Measurements from ENCODE around the gene PIGZ.
A peak's percentile ranks its signal among the peaks of the same experiment; 100 is the strongest.

The PIGZ gene

GRCh38 chr3:196968233-196969133 is at the start of gene PIGZ:
TSS of gene PIGZ (minus strand) at chr3:196968833. CDS start at chr3:196952031, 16,802 bp downstream.
- TF ChIP-seq CTCF (conservative IDR thresholded peaks at IDR 0.05; ENCODE audit: low read depth, low read length): no peak
- no peak for DNase-seq (ENCODE audit: low read depth)
- H3K4me3 ChIP-seq (ENCODE audit: low read depth, low read length): peak within 1 kb of the TSS; percentile 64

GRCh38 chr3:197017003-197017402 is 48.4 kb upstream of the PIGZ start:
- H3K4me3 ChIP-seq (ENCODE audit: low read depth, low read length): no peak overlapping the region
- no peak for DNase-seq (ENCODE audit: low read depth)
- TF ChIP-seq CTCF (conservative IDR thresholded peaks at IDR 0.05; ENCODE audit: low read depth, low read length): no peak

- no peak for DNase-seq (ENCODE audit: low read depth)
- no peak for TF ChIP-seq CTCF (conservative IDR thresholded peaks at IDR 0.05; ENCODE audit: low read depth, low read length)
- no peak overlapping the region for H3K4me3 ChIP-seq (ENCODE audit: low read depth, low read length)
These were observed 47.4 kb upstream of the PIGZ start for GRCh38 chr3:197015790-197016736.

GRCh38 chr3:197014942-197015575 is 46.4 kb upstream of the PIGZ start:
- no peak overlapping the region for H3K4me3 ChIP-seq (ENCODE audit: low read depth, low read length)
- no peak for DNase-seq (ENCODE audit: low read depth)
- no peak for TF ChIP-seq CTCF (conservative IDR thresholded peaks at IDR 0.05; ENCODE audit: low read depth, low read length)

- no peak overlapping the region for H3K4me3 ChIP-seq (ENCODE audit: low read depth, low read length)
- TF ChIP-seq CTCF (conservative IDR thresholded peaks at IDR 0.05; ENCODE audit: low read depth, low read length): no peak
- no peak for DNase-seq (ENCODE audit: low read depth)
These were observed 45.4 kb upstream of the PIGZ start for GRCh38 chr3:197014024-197014423.

GRCh38 chr3:197012540-197012883 is 43.9 kb upstream of the PIGZ start:
- DNase-seq (ENCODE audit: low read depth): no peak
- no peak for TF ChIP-seq CTCF (conservative IDR thresholded peaks at IDR 0.05; ENCODE audit: low read depth, low read length)
- H3K4me3 ChIP-seq (ENCODE audit: low read depth, low read length): no peak overlapping the region

All from choroid plexus epithelial cell (primary cell).